Fibroblast of lung (primary cell): Measurements from ENCODE around the gene TM7SF2.

Experiments
- CTCF ChIP-seq, 2 donors: IDR thresholded peaks in 1 of 2; conservative IDR thresholded peaks in 1 of 2; 1 replicate in 1 of 2; 2 replicates in 1 of 2; pipeline ENCODE4 v1.5.1; 2011 to 2012; ENCODE audit warnings: low read length in 2 of 2, control low read depth in 1 of 2, inconsistent platforms in 1 of 2, low read depth in 1 of 2, mild to moderate bottlenecking in 1 of 2
- EZH2 ChIP-seq: IDR thresholded peaks from 2 replicates; pipeline ENCODE4 v1.5.1; 2012; ENCODE audit warnings: low read length, control low read depth, mild to moderate bottlenecking; ENCODE audit errors: missing control alignments

GRCh38 chr11:65147352-65148075, 35.8 kb downstream of the TM7SF2 start:
- TF ChIP-seq CTCF (conservative IDR thresholded peaks at IDR 0.05 in 1 of 2, IDR thresholded peaks at IDR 0.05 in 1 of 2; ENCODE audit: low read depth in 1 of 2, low read length in 2 of 2), result no peak
- no peak for TF ChIP-seq EZH2
